22Rv1 (cell line): Measurements from ENCODE around the gene ANGEL2.

ENCODE experiments used
- H3K27ac ChIP-seq: fragments of 450-650 bp; 2 replicates; pipeline ENCODE4 v1.5.1; 2017
- CTCF ChIP-seq: fragments of 450-650 bp; IDR thresholded peaks from 2 replicates; pipeline ENCODE4 v1.5.1; 2017; ENCODE audit warnings: mild to moderate bottlenecking
- ZFX ChIP-seq: fragments of 450-650 bp; IDR thresholded peaks from 2 replicates; pipeline ENCODE4 v1.6.1; 2017; ENCODE audit warnings: antibody characterized with exemption, borderline replicate concordance

Gene ANGEL2, protein sequence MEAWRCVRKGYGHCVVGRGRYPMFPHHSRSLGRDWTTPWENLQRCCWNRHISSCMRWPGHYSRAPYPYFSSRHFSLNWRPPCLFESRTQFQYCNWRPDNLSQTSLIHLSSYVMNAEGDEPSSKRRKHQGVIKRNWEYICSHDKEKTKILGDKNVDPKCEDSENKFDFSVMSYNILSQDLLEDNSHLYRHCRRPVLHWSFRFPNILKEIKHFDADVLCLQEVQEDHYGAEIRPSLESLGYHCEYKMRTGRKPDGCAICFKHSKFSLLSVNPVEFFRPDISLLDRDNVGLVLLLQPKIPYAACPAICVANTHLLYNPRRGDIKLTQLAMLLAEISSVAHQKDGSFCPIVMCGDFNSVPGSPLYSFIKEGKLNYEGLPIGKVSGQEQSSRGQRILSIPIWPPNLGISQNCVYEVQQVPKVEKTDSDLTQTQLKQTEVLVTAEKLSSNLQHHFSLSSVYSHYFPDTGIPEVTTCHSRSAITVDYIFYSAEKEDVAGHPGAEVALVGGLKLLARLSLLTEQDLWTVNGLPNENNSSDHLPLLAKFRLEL

GRCh38 chr1:213015099-213016050 is at the start of gene ANGEL2:
TSS of gene ANGEL2 (minus strand) at chr1:213015867. CDS start at chr1:213015671, 196 bp downstream.
- TF ChIP-seq CTCF (no peak), ZFX (no peak)

GRCh38 chr1:213061263-213061662 is 45.6 kb upstream of the ANGEL2 start:
- peak; percentile 65 for TF ChIP-seq CTCF
- no peak for TF ChIP-seq ZFX
- no peak overlapping the region for H3K27ac ChIP-seq

More at GRCh38 chr1:213015099-213016050, at the start of gene ANGEL2:
- H3K27ac ChIP-seq, result peak within 1 kb of the TSS; percentile 90

DNA sequence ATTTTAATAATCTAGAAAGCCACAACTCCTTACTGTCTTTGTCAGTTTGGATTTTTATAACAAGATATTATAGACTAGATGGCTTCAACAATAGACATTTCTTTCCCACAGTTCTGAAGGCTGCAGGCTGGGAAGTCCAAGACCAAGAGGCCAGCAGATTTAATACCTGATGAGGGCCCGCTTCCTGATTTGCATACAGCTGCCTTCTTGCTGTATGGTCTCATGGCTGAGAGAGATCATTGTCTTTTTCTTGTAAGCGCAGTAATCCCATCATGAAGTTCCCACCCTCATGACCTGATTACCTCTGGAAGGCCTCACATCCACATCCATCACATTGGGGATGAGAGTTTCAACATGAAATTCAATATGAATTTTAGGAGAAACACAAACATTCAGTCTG is 45.2 kb upstream of the ANGEL2 start:
- TF ChIP-seq ZFX (no peak), CTCF (no peak)
- H3K27ac ChIP-seq, result no peak overlapping the region

DNA sequence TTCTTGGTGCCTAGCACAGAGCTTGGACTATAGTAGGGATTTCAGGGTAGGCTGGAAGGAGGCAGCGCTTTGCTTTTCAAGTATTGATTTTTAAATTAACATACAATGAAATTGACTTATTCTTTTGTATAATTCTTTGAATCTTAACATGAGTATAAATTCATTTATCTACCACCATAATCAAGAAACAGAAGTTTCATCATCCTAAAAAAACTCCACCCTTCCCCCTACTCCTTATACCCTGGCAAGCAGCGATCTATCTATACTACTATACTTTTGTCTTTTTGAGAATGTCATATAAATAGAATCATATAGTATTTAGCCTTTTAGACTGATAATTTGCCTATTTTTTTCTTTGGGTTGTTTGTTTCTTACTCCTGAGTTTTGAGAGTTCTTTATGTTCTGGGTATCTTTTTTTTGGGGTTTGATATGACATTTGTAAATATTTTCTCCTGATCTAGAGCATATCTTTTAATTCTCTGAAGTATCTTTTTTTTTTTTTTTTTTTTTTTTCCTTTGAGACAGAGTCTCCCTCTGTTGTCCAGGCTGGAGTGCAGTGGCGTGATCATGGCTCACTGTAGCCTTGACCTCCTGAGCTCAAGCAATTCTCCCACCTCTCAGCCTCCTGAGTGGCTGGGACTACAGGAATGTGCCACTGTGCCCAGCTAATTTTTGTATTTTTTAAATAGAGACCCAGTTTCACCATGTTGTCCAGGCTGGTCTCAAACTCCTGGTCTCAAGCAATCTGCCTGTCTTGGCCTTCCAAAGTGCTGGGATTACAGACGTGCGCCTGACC is 41.8 kb upstream of the ANGEL2 start:
- no peak for TF ChIP-seq ZFX
- TF ChIP-seq CTCF, result no peak
- no peak overlapping the region for H3K27ac ChIP-seq

- TF ChIP-seq CTCF, result no peak
- no peak overlapping the region for H3K27ac ChIP-seq
Measured at GRCh38 chr1:213055767-213056166, 40.1 kb upstream of the ANGEL2 start.

GRCh38 chr1:213054733-213055591 is 39.3 kb upstream of the ANGEL2 start:
- H3K27ac ChIP-seq, result no peak overlapping the region
- TF ChIP-seq CTCF, result no peak
- no peak for TF ChIP-seq ZFX
